Heart right ventricle (tissue), 16 donors: ENCODE data around the gene ACSS1. TPM values are rescaled to one million over a fixed set of nuclear protein-coding genes. Genes with fewer than 3 reads are reported as not detected.

Source experiments
- ATAC-seq, 8 donors: fragments of 200-7000 bp; cut with Tn5 transposase; one replicate each; pipeline ENCODE4 v1.9.1; 2020; ENCODE audit warnings: mild to moderate bottlenecking in 8 of 8, moderate library complexity in 8 of 8, moderate number of reproducible peaks in 1 of 8
- DNase-seq, 2 donors: peaks; one replicate each; pipeline ENCODE4 v3.0.0-alpha.2; 2020
- H3K27ac ChIP-seq, 10 donors: fragments of 200-600 bp; sonication (generic) in 2 of 10; one replicate each; pipeline versions ENCODE4 v1.5.0 to v1.8.0; 2020 to 2022; ENCODE audit warnings: mild to moderate bottlenecking in 3 of 10
- H3K27me3 ChIP-seq, 7 donors: fragments of 200-600 bp; one replicate each; pipeline ENCODE4 v1.8.0; 2021 to 2022; ENCODE audit warnings: mild to moderate bottlenecking in 2 of 7
- H3K36me3 ChIP-seq, 9 donors: fragments of 200-600 bp; sonication (generic) in 1 of 9; one replicate each; pipeline versions ENCODE4 v1.5.0 to v1.8.0; 2020 to 2022; ENCODE audit warnings: mild to moderate bottlenecking in 2 of 9
- H3K4me1 ChIP-seq, 9 donors: fragments of 200-600 bp; sonication (generic) in 1 of 9; one replicate each; pipeline versions ENCODE4 v1.5.0 to v1.8.0; 2020 to 2022; ENCODE audit warnings: mild to moderate bottlenecking in 4 of 9
- H3K4me3 ChIP-seq, 10 donors: fragments of 200-600 bp; sonication (generic) in 2 of 10; one replicate each; pipeline versions ENCODE4 v1.5.0 to v1.8.0; 2020 to 2022; ENCODE audit warnings: mild to moderate bottlenecking in 7 of 10, moderate library complexity in 2 of 10
- H3K9me3 ChIP-seq, 11 donors: fragments of 200-600 bp in 10 of 11; sonication (generic) in 2 of 11; one replicate each; pipeline versions ENCODE4 v1.5.0 to v1.8.0; 2013 to 2022; ENCODE audit warnings: mild to moderate bottlenecking in 2 of 11, control low read depth in 1 of 11, moderate library complexity in 1 of 11
- CTCF ChIP-seq, 9 donors: fragments of 200-600 bp; sonication (generic) in 2 of 9; IDR thresholded peaks; one replicate each; pipeline versions ENCODE4 v1.5.0 to v1.8.0; 2021 to 2022; ENCODE audit warnings: antibody characterized with exemption in 9 of 9, mild to moderate bottlenecking in 5 of 9, moderate library complexity in 1 of 9
- WGBS, 2 donors: extraction: QIAGEN DNeasy Blood & Tissue Kit; methylation state at CpG; one replicate each; pipeline ENCODE4 v1.1.7; 2013; ENCODE audit warnings: inconsistent platforms in 1 of 2; 5-methylcytosine and 5-hydroxymethylcytosine counted together
- intact Hi-C, 10 donors: fragments of 100-400 bp; cut with DNase I; formaldehyde crosslinking; loops; one replicate each; pipeline versions ENCODE4 v1.11.1 to v1.14.2; 2022
- long read RNA-seq, 3 donors: library from polyadenylated mRNA; unstranded; transcript quantifications; one replicate each; pipeline ENCODE4 v2.0.0, GENCODE V29; 2020 to 2021
- polyA plus RNA-seq, 2 donors: library from polyadenylated mRNA; stranded (reverse); fragments of 200-250 nt; gene quantifications; one replicate each; pipeline ENCODE4 v1.2.3, GENCODE V29; 2013
- total RNA-seq, 10 donors: library from RNA; stranded (reverse); fragmentation: NEBNext Ultra II Directional in 3 of 10; extraction: Animal tissue kit (Norgen Biotek cat#: 25700) in 3 of 10; gene quantifications; one replicate each; pipeline versions ENCODE4 v1.2.1 to v1.2.4, GENCODE V29; 2021 to 2023
- donor health status: Arrhythmogenic right ventricular cardiomyopathy.
- donor health status: ischemic (EF 13 %, LVEDD 7.1; RV severe dilation, severe dysfunction).
- donor health status: healthy with polysubstance abuse.
- donor health status: DM: no; HTN: yes; CAD: no.
- donor health status: DM: no; HTN: no; CAD: no.
- donor health status: ischemic (EF 25% LVEDD 6.9; RV normal size, moderate dysfunction).
- donor health status: ischemic (EF 25% LVEDD 5.7; RV mildly dilated, moderate dysfunction).
- donor health status: healthy.
- donor health status: DM: yes; HTN: yes; CAD: no.
- donor health status: Ischemic cardiomyopathy.
- donor health status: ischemic (EF 35%, LVEDD 5.7; RV mildly dilated, moderate dysfunction).
- donor health status: nonischemic (EF 11% LVEDD 7.7; RV severe dilation, severe dysfunction).
- donor health status: DM: yes; HTN: yes; CAD: no.
- donor health status: PGD.
- donor health status: ischemic (EF 29% LVEDD 5.4; RV normal size, mild dysfunction).
- donor health status: nonischemic (EF 23%, LVEDD 6.1; RV moderate dilation, normal function).

The ACSS1 gene
- 100 to 1,000 TPM in 3 of 10 donors, 10 to 100 TPM in 7; 72.5 to 114 (median 87.4) TPM for total RNA-seq
- polyA plus RNA-seq: 10 to 100 TPM; 29.7 to 62.2 TPM
- long read RNA-seq, donor 1, full-length matches to known transcripts: 179 of 266 reads
- long read RNA-seq, donor 1, partial matches to known transcripts: 34 of 266 reads
- long read RNA-seq, donor 1, other reads (novel, unspliced or antisense): 53 of 266 reads
- long read RNA-seq, donor 2, full-length matches to known transcripts: 349 of 507 reads
- long read RNA-seq, donor 2, partial matches to known transcripts: 50 of 507 reads
- long read RNA-seq, donor 2, other reads (novel, unspliced or antisense): 108 of 507 reads
- long read RNA-seq, donor 3, full-length matches to known transcripts: 19 of 84 reads
- long read RNA-seq, donor 3, partial matches to known transcripts: 29 of 84 reads
- long read RNA-seq, donor 3, other reads (novel, unspliced or antisense): 36 of 84 reads

- ATAC-seq (peak; percentile 53 to 72 (median 58)), DNase-seq (peak; percentile 68 to 80)
- peaks cover 22 to 56% (median 51%) of the 10 kb centered on the region in 9 donors for H3K4me1 ChIP-seq
- H3K9me3 ChIP-seq: no peaks in the 10 kb centered on the region
- H3K4me3 ChIP-seq: peak within 1 kb of the TSS; percentile 68 to 98 (median 89)
- no peaks in the 10 kb centered on the region for H3K27me3 ChIP-seq
- intact Hi-C loops: loop anchor here in 4 of 10 donors (5.0 to 10.0 kb wide), 4 partner anchors 137 to 1703 kb away; partner anchors contain the start of genes ABHD12 (in 1 of the 4), ENTPD6 (in 1 of the 4), NXT1 (in 1 of the 4) and PYGB (in 1 of the 4)
- H3K36me3 ChIP-seq: peaks cover 0 to 4% (median 0%) of the 10 kb centered on the region in 9 donors
- H3K27ac ChIP-seq: peak within 1 kb of the TSS; percentile 93 to 99 (median 98)
- no peak for TF ChIP-seq CTCF (IDR thresholded peaks at IDR 0.05)
- 5% methylated on average over 55 to 56 of the region's 56 CpGs for WGBS, 2 donors
These were observed at the start of gene ACSS1 for GRCh38 chr20:25058051-25058846. ACSS1 (minus strand) TSS chr20:25058139; CDS start chr20:25058102, 37 bp downstream.

GRCh38 chr20:25103526-25103925 lies 45.6 kb upstream of the ACSS1 start:
- Histone ChIP-seq H3K9me3 (no peaks in the 10 kb centered on the region), H3K36me3 (no peaks in the 10 kb centered on the region), H3K4me3 (no peak overlapping the region), H3K27ac (no peak overlapping the region), H3K27me3 (peaks cover 0 to 23% (median 13%) of the 10 kb centered on the region in 7 donors), H3K4me1 (peaks cover 0 to 9% (median 0%) of the 10 kb centered on the region in 9 donors)
- ATAC-seq: no peak
- intact Hi-C loops: no loop called here
- 90 to 99% methylated on average over 3 of the region's 3 CpGs for WGBS, 2 donors
- no peak for TF ChIP-seq CTCF (IDR thresholded peaks at IDR 0.05)
- no peak for DNase-seq

- DNase-seq: no peak
- intact Hi-C loops: no loop called here
- Histone ChIP-seq H3K36me3 (no peaks in the 10 kb centered on the region), H3K4me1 (peaks cover 0 to 9% (median 0%) of the 10 kb centered on the region in 9 donors), H3K9me3 (no peaks in the 10 kb centered on the region), H3K27me3 (peaks cover 0 to 23% (median 13%) of the 10 kb centered on the region in 7 donors), H3K27ac (no peak overlapping the region), H3K4me3 (no peak overlapping the region)
- WGBS, 2 donors: 35 to 41% methylated on average over 3 of the region's 3 CpGs
- peak in 3 of 8 donors; percentile 50 to 74 (median 70) for ATAC-seq
- TF ChIP-seq CTCF (IDR thresholded peaks at IDR 0.05): no peak
These were observed 43.0 kb upstream of the ACSS1 start for GRCh38 chr20:25100914-25101313.

GRCh38 chr20:25099601-25100140 lies 41.7 kb upstream of the ACSS1 start:
- no peak for TF ChIP-seq CTCF (IDR thresholded peaks at IDR 0.05)
- peaks cover 0 to 16% (median 12%) of the 10 kb centered on the region in 7 donors for H3K27me3 ChIP-seq
- DNase-seq (no peak), ATAC-seq (no peak)
- 78 to 86% methylated on average over 4 of the region's 4 CpGs for WGBS, 2 donors
- no peak overlapping the region for H3K4me3 ChIP-seq
- no peaks in the 10 kb centered on the region for H3K9me3 ChIP-seq
- H3K27ac ChIP-seq: no peak overlapping the region
- H3K4me1 ChIP-seq: peaks cover 0 to 9% (median 0%) of the 10 kb centered on the region in 9 donors
- no peaks in the 10 kb centered on the region for H3K36me3 ChIP-seq
- intact Hi-C loops: no loop called here
